ENCODE measurements around the gene DAW1. TPM values are rescaled to one million over a fixed set of nuclear protein-coding genes. Genes with fewer than 3 reads are reported as not detected.
"Not testable (repeated sequence)": the region's sequence is repeated elsewhere in the genome, so short reads cannot be mapped to it uniquely, and the experiment has no call there.

DAW1 gene
- total and polyA plus RNA-seq, 2 of the 13 experiments (the other 11 are each of a cell fraction or from before 2014, with no cell fraction given): not detected

GRCh38 chr2:227839339-227840129 lies 31.9 kb upstream of the DAW1 start (continued):
- TF ChIP-seq CSRNP1 (CRISPR knock-in tag; IDR thresholded peaks at IDR 0.05) (0 out of 2 replicates have a peak, but pooled peaks have one; percentile 50), NR2F6 (CRISPR knock-in tag; IDR thresholded peaks at IDR 0.05) (peak; percentile 25; the same call in 1 of the 2 replicates), ETV5 (CRISPR knock-in tag; IDR thresholded peaks at IDR 0.05; ENCODE audit: borderline replicate concordance) (peak; percentile 38; the same call in 1 of the 2 replicates), TARDBP (CRISPR knock-in tag; IDR thresholded peaks at IDR 0.05) (0 out of 2 replicates have a peak, but pooled peaks have one; percentile 20), ELF1 (CRISPR knock-in tag; IDR thresholded peaks at IDR 0.05) (0 out of 2 replicates have a peak, but pooled peaks have one; percentile 30), REPIN1 (CRISPR knock-in tag; IDR thresholded peaks at IDR 0.05; ENCODE audit: borderline replicate concordance, low read depth) (0 out of 2 replicates have a peak, but pooled peaks have one; percentile 25), ARID2 (CRISPR knock-in tag; IDR thresholded peaks at IDR 0.05; ENCODE audit: borderline replicate concordance) (0 out of 2 replicates have a peak, but pooled peaks have one; percentile 52), ARID5B (CRISPR knock-in tag; IDR thresholded peaks at IDR 0.05) (0 out of 2 replicates have a peak, but pooled peaks have one; percentile 11)
- not testable (repeated sequence) for TF ChIP-seq NR2F6 (IDR thresholded peaks at IDR 0.05)

Data from HepG2 (cell line).